GM21367 (cell line): ENCODE measurements around the gene PDXDC1.
"Not testable (repeated sequence)": the region's sequence is repeated elsewhere in the genome, so short reads cannot be mapped to it uniquely, and the experiment has no call there.

Source experiments
- ATAC-seq: cut with Tn5 transposase; IDR thresholded peaks from one replicate; pipeline ENCODE4 v1.9.1; 2021; ENCODE audit not compliant: unreplicated experiment

PDXDC1 gene

GRCh38 chr16:15015671-15016070, 40.8 kb downstream of the PDXDC1 start:
- not testable (repeated sequence) for ATAC-seq

DNA sequence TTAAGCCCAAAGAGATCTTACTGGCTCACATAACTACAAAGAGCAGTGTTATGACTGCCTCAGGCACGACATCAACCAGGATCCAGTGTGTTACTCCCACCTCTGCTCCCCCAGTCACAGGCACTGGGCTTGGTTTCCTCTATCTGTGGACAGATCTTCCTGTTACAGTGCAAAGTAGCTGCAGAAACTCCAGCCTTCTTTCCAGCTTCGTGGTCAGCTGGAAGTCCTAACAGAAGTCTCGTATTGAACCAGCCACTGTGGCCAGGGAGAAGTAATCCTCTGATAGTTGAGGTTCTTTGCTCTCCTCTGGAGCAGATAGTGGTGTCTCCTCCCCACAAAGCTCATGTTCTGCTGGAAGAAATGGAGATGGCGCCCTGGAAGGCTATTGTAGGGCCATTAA, 41.5 kb downstream of the PDXDC1 start:
- ATAC-seq, result not testable (repeated sequence)

DNA sequence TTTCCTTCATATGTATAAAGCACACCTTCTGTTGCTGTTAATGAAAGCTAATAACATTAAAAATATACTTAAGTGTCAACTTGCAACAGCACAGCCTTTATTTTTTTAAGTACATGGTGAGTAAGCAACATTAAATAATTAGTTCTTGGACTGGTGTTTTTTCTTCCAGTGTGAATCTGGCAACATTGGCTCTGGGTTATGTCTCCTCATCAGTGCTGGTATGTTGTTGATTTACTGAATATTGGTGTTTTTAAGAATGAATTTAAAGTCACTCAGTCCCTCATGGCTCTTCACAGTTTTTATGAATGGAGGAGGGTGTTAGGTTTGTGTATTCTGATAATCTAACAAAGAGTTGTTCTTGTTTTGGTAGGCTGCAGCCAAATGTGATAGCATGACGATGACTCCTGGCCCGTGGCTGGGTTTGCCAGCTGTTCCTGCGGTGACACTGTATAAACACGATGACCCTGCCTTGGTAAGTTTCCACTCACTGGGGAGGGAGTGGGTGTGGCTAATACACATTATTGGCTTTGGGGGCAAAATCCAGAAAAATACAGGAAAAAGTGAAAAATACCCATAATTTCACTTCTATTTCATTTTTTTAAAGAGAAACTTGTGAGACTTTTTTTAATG, 42.2 kb downstream of the PDXDC1 start:
- not testable (repeated sequence) for ATAC-seq

- ATAC-seq, result not testable (repeated sequence)
These were observed 46.6 kb downstream of the PDXDC1 start for GRCh38 chr16:15021429-15021828.

- ATAC-seq, result peak; percentile 75
These were observed 47.4 kb downstream of the PDXDC1 start for GRCh38 chr16:15022194-15022593.

GRCh38 chr16:15023381-15024077, 48.7 kb downstream of the PDXDC1 start:
- not testable (repeated sequence) for ATAC-seq

DNA sequence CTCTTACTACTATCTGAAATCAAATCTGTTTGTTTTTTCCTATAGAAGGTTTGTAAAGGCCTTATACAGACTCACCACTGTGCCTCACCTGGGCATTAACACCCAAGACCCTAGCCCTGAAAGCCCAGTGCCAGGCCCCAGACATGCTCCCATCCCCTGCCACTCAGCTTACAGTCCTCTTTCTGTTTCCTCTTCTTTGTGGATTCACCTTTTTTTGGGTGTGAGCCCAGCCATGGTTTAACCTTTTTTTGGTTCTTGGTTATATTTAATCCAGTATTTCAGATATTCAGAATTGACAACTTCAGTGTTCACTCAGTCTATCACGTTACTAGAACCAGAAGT, 50.0 kb downstream of the PDXDC1 start:
- ATAC-seq, result not testable (repeated sequence)

DNA sequence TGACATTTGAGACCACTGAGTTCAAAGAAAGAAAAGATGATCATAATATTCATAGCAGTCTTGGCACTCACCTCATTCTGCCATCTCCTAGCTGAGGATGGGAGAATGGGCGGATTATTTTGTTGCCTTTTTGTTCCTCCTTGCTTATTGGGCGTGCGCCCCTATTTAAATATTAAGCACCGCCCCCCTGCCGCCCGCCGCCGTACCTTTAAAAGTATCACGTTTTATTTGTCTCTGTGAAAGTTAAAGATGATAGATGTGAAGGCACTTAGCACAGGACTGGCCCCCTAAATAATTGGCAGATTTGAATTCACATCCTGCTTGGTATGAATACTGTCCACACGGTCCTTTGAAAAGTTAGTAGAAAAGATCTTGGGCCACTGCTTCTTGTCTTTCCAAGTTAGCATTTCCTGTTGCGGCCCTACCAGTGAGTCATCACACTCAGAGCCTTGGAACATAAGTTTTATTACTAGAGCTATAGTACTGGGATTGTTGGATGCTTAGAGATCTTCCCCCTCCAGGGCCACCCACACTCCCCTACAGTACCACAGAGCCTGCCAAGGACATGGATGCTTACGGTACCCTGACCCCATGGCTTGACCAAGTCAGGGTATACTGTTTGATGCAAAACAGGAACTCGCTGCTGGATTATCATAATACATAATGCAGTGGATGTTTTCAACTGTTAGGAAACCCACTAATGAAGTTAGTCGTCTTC, 50.6 kb downstream of the PDXDC1 start:
- not testable (repeated sequence) for ATAC-seq

DNA sequence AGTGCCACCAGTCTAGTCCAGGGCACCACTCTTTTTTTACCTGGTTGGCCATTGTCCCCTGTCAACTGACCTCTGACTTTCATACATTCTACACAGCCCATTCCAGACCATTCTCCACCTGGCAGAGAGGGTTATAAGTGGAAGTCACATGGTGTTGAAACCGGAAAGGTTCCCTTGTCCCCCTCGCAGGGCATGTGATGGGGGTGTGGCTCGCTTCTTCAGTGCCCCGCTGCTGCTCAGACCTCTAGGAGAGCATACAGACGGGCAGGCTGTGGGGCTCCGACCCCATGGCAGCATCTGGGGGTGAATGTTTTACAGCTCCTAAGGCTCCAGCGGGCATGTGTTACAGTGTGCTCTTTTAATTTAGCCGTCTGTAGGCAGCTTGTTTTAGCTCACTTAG, 52.2 kb downstream of the PDXDC1 start:
- not testable (repeated sequence) for ATAC-seq

GRCh38 chr16:15027503-15028344, 52.9 kb downstream of the PDXDC1 start:
- ATAC-seq, result not testable (repeated sequence)

DNA sequence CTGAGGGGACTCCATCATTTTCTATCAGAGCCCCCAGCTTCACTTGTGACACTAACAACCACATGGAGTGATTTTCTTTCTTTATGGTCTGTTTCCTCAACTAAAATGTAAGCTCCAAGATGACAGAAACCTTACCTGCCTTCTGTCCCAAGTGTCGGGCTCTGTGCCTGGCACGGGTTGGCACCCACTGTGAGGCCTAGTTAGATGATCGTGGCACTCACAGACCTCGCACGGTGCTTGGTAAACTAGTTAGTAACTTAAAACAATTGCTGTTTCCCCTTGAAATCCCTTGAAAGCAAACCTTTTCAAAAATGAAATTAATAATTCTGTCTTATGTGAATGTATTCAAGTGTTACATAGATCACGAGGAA, 53.5 kb downstream of the PDXDC1 start:
- ATAC-seq, result not testable (repeated sequence)

GRCh38 chr16:15028801-15029698, 54.2 kb downstream of the PDXDC1 start:
- ATAC-seq, result not testable (repeated sequence)

DNA sequence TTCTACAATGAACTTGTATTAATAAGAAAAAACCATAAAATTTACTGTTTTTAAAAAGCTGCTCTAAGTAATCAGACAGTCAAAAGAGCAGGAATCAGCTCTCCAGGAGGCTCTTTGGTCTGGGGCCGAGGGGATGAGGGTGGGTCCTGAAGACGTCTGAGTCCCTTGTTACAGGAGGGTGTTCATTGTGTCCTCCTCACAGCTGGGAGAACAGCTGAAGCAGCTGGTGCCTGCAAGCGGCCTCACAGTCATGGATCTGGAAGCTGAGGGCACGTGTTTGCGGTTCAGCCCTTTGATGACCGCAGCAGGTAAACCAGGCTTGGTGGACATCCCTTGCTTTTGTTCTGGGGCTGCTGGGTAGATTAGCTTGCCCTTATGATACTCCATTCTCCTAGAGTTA, 54.9 kb downstream of the PDXDC1 start:
- ATAC-seq, result not testable (repeated sequence)

GRCh38 chr16:15031179-15031578, 56.4 kb downstream of the PDXDC1 start:
- no peak for ATAC-seq

GRCh38 chr16:15031586-15031985, 56.8 kb downstream of the PDXDC1 start:
- no peak for ATAC-seq

DNA sequence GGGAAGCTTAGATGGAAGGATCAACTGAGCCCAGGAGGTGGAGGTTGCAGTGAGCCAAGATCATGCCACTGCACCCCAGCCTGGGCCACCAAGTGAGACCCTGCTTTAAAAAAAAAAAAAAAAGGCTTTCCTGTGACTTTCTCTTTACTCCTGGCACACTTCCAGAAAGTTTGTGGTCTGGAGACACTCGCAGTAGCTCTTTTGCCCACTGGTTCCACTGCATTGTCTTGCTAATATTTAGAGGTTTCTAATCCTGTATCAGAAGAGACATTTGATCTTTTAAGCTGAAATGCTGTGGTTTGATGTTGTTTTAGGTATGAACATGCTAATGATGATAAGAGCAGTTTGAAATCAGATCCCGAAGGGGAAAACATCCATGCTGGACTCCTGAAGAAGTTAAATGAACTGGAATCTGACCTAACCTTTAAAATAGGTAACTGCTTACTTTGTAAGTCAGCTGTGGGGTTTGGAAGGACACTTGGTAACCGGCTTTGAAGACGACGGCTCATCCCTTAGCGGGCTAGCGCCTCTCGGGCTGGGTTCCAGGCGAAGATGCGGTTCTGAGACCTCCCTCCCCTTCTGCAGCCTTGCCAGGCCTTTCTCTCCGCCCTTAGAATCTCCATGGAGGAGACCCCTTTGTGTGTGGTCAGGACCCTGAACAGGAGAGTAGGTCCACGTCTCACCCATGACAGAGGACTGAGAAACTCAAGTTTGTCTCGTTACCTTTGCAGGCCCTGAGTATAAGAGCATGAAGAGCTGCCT, 57.9 kb downstream of the PDXDC1 start:
- ATAC-seq, result no peak

GRCh38 chr16:15033309-15033707, 58.5 kb downstream of the PDXDC1 start:
- ATAC-seq, result no peak

- no peak for ATAC-seq
These were observed 59.7 kb downstream of the PDXDC1 start for GRCh38 chr16:15034266-15035162.
